Astrocyte of the cerebellum (primary cell): ENCODE results near the gene B4GALNT3.

Source experiments
- DNase-seq: peaks from one replicate; pipeline ENCODE4 v3.0.0-alpha.2; 2011; ENCODE audit warnings: low read depth
- H3K4me3 ChIP-seq: 2 replicates; pipeline ENCODE4 v1.5.1; 2011; ENCODE audit warnings: mild to moderate bottlenecking, low read depth, low read length, moderate library complexity
- in situ Hi-C: cut with HindIII; loops from 2 replicates; pipeline ENCODE4 v1.10.0; 2017; ENCODE audit warnings: low sequenced_read_pairs
- TF ChIP-seq, protein P1 (sequence below): IDR thresholded peaks from 2 replicates; pipeline ENCODE4 v1.5.1; 2012; ENCODE audit warnings: low read length, low read depth, moderate library complexity, mild to moderate bottlenecking; ENCODE audit errors: missing control alignments

Gene B4GALNT3

GRCh38 chr12:578748-579419 lies 119.1 kb downstream of the B4GALNT3 start:
- DNase-seq = no peak
- in situ Hi-C loops = no loop called here
- H3K4me3 ChIP-seq = no peak overlapping the region
- TF ChIP-seq, protein P1, sequence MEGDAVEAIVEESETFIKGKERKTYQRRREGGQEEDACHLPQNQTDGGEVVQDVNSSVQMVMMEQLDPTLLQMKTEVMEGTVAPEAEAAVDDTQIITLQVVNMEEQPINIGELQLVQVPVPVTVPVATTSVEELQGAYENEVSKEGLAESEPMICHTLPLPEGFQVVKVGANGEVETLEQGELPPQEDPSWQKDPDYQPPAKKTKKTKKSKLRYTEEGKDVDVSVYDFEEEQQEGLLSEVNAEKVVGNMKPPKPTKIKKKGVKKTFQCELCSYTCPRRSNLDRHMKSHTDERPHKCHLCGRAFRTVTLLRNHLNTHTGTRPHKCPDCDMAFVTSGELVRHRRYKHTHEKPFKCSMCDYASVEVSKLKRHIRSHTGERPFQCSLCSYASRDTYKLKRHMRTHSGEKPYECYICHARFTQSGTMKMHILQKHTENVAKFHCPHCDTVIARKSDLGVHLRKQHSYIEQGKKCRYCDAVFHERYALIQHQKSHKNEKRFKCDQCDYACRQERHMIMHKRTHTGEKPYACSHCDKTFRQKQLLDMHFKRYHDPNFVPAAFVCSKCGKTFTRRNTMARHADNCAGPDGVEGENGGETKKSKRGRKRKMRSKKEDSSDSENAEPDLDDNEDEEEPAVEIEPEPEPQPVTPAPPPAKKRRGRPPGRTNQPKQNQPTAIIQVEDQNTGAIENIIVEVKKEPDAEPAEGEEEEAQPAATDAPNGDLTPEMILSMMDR = no peak

DNA sequence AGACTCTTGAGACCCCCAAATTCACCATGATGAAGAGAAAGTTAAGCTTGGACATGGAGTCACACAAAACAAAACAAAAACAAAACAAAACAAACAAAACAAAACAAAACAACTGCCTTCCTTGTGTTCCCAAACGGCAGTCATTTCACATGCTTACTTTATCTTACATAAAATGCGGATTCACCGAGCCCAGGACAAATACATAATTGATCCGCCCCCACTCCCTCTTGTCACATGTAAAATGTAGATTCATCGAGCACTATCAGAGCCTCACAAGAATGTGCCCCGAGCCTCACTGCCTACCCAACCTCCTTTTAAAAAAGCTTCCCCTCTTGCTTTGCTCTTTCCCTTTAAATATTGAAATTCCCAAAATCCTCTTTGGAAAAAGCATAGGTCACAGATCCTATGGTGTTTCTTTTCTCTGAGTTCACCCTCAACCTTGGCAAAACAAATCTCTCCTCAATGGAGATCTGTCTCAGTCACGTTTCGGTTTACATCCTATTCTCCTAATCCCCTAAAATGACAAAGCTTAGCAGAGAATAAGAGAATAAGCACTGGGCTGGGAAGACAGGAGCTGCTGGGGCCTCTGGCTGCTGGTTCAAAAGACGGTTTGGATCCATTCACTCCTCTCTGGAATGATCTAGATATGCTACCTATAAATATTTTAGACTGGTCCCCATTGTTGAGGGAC lies 119.8 kb downstream of the B4GALNT3 start:
- TF ChIP-seq, protein P1 = no peak
- in situ Hi-C loops = no loop called here
- no peak overlapping the region for H3K4me3 ChIP-seq
- no peak for DNase-seq

DNA sequence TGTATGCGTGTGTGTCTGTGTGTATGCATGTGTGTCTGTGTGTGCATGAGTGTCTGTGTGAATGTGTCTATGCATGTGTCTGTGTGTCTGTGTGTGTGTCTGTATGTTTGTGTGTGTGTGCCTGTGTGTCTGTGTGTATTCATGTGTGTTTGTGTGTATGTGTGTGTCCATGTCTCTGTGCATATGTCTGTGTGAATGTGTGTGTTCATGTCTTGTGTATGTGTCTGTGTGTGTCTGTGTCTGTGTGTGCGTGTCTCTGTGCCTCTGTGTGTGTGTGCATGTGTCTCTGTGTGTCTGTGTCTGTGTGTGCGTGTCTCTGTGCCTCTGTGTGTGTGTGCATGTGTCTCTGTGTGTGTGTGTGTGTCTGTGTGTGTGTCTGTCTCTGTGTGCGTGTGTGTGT lies 121.1 kb downstream of the B4GALNT3 start:
- TF ChIP-seq, protein P1 = no peak
- H3K4me3 ChIP-seq = no peak overlapping the region
- DNase-seq = no peak
- in situ Hi-C loops = no loop called here

- H3K4me3 ChIP-seq = no peak overlapping the region
- DNase-seq = no peak
- in situ Hi-C loops = no loop called here
- TF ChIP-seq, protein P1 = no peak
Observed at GRCh38 chr12:581321-581720, 121.6 kb downstream of the B4GALNT3 start.

GRCh38 chr12:581746-582145 lies 122.0 kb downstream of the B4GALNT3 start:
- no peak overlapping the region for H3K4me3 ChIP-seq
- DNase-seq = no peak
- TF ChIP-seq, protein P1 = no peak
- in situ Hi-C loops = no loop called here

- DNase-seq = no peak
- in situ Hi-C loops = no loop called here
- TF ChIP-seq, protein P1 = no peak
- no peak overlapping the region for H3K4me3 ChIP-seq
Observed at GRCh38 chr12:583251-583869, 123.6 kb downstream of the B4GALNT3 start.
